Prostate gland (tissue), 2 donors: ENCODE measurements around the gene TRAK1. TPM values are rescaled to one million over a fixed set of nuclear protein-coding genes. Genes with fewer than 3 reads are reported as not detected.

Source experiments
- DNase-seq: peaks from one replicate; pipeline ENCODE4 v3.0.0-alpha.2; 2019; ENCODE audit warnings: low spot score
- H3K27ac ChIP-seq, 2 donors: fragments of 200-600 bp; sonication (generic); 2 replicates each; pipeline ENCODE4 v1.5.1; 2017 to 2019
- H3K27me3 ChIP-seq: fragments of 200-600 bp; sonication (generic); replicated peaks from 2 replicates; pipeline ENCODE4 v1.5.1; 2019; ENCODE audit not compliant: insufficient read depth
- H3K36me3 ChIP-seq, 2 donors: fragments of 200-600 bp; sonication (generic); 1 replicate in 1 of 2; 2 replicates in 1 of 2; pipeline versions ENCODE4 v1.5.1 to v1.8.1; 2017 to 2019
- H3K4me1 ChIP-seq: fragments of 200-600 bp; sonication (generic); replicated peaks from 2 replicates; pipeline ENCODE4 v1.5.1; 2019
- H3K4me3 ChIP-seq, 2 donors: fragments of 200-600 bp; sonication (generic); 2 replicates each; pipeline ENCODE4 v1.5.1; 2017 to 2019
- H3K9me3 ChIP-seq: fragments of 200-600 bp; sonication (generic); 2 replicates; pipeline ENCODE4 v1.5.1; 2017
- POLR2A ChIP-seq: fragments of 450-650 bp; IDR thresholded peaks from one replicate; pipeline ENCODE4 v1.6.1; 2016; ENCODE audit warnings: antibody characterized with exemption, mild to moderate bottlenecking
- POLR2AphosphoS5 ChIP-seq: sonication (generic); formaldehyde crosslinking; IDR thresholded peaks from one replicate; pipeline ENCODE4 v1.6.1; 2017; ENCODE audit warnings: antibody characterized with exemption
- WGBS: methylation state at CpG from one replicate; pipeline ENCODE4 v1.1.5; 2018; 5-methylcytosine and 5-hydroxymethylcytosine counted together
- intact Hi-C: fragments of 100-400 bp; cut with DNase I; formaldehyde crosslinking; loops from one replicate; pipeline ENCODE4 v1.14.2; 2022
- total RNA-seq, 2 donors: library from RNA; depleted of rRNA; stranded (reverse); fragments of >200 nt; gene quantifications; one replicate each; pipeline ENCODE4 v1.1.0, GENCODE V29; 2016
- TF ChIP-seq, protein P1 (sequence below), 4 experiments: fragments of 200-600 bp in 2 of 4; fragments of 450-650 bp in 2 of 4; sonication (generic) in 2 of 4; IDR thresholded peaks; 1 replicate in 3 of 4; 2 replicates in 1 of 4; pipeline ENCODE4 v1.5.1; 2016 to 2019; ENCODE audit warnings: antibody characterized with exemption in 4 of 4, mild to moderate bottlenecking in 2 of 4, moderate library complexity in 2 of 4

TRAK1 gene
- total RNA-seq, 2 donors from 2014 or later = 35.6 to 80.3 TPM

DNA sequence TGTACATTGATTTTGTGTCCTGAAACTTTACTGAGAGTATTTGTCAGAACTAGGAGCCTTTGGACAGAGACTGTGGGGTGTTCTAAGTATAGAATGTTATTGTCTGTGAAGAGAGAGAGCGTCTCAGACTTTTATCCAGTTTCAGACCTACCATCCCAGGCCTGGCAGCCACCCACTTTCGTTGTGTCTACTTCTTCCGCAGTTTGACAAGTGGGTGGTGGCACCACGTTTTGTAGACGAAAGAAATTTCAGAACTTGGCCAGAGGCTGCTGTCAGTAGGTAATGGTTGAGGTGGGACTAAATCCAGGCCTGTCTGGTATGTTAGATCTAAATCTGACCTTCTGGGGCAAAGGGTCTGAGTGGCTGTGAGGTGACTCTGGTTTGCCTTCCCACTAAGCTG lies 13.4 kb upstream of the TRAK1 start:
- intact Hi-C loops = no loop called here
- peaks cover 7% of the 10 kb centered on the region for H3K4me1 ChIP-seq
- no peaks in the 10 kb centered on the region for H3K27me3 ChIP-seq
- H3K27ac ChIP-seq = no peak overlapping the region
- DNase-seq = no peak
- TF ChIP-seq, protein P1, sequence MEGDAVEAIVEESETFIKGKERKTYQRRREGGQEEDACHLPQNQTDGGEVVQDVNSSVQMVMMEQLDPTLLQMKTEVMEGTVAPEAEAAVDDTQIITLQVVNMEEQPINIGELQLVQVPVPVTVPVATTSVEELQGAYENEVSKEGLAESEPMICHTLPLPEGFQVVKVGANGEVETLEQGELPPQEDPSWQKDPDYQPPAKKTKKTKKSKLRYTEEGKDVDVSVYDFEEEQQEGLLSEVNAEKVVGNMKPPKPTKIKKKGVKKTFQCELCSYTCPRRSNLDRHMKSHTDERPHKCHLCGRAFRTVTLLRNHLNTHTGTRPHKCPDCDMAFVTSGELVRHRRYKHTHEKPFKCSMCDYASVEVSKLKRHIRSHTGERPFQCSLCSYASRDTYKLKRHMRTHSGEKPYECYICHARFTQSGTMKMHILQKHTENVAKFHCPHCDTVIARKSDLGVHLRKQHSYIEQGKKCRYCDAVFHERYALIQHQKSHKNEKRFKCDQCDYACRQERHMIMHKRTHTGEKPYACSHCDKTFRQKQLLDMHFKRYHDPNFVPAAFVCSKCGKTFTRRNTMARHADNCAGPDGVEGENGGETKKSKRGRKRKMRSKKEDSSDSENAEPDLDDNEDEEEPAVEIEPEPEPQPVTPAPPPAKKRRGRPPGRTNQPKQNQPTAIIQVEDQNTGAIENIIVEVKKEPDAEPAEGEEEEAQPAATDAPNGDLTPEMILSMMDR (IDR thresholded peaks at IDR 0.05) = no peak
- no peak for TF ChIP-seq POLR2A
- TF ChIP-seq POLR2AphosphoS5 = no peak
- WGBS = 57% methylated on average over 5 of the region's 5 CpGs
- H3K9me3 ChIP-seq = no peaks in the 10 kb centered on the region
- H3K36me3 ChIP-seq = no peaks in the 10 kb centered on the region
- no peak overlapping the region for H3K4me3 ChIP-seq

DNA sequence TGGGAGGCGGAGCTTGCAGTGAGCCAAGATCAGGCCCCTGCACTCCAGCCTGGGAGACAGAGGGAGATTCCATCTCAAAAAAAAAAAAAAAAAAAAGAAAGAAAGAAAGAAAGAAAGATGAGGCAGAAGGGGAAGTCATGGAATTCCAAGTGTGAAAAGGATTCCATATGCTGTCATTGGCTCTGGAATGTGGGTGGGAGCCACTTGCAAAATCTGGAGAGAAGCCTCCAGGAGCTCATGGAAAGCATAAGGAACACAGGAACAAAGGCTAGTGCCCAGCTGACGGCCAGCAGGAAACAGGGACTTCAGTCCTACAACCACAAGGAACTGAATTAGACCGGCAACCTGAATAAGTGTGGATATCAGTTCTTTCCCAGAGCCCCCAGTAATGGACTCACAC lies 12.5 kb upstream of the TRAK1 start:
- Histone ChIP-seq H3K27ac (no peak overlapping the region), H3K4me3 (no peak overlapping the region), H3K4me1 (no peaks in the 10 kb centered on the region), H3K27me3 (no peaks in the 10 kb centered on the region), H3K9me3 (no peaks in the 10 kb centered on the region), H3K36me3 (no peaks in the 10 kb centered on the region)
- intact Hi-C loops = no loop called here
- DNase-seq = no peak
- TF ChIP-seq POLR2A (no peak), POLR2AphosphoS5 (no peak)
- TF ChIP-seq, protein P1 (IDR thresholded peaks at IDR 0.05) = no peak
- 94% methylated on average over 3 of the region's 3 CpGs for WGBS

DNA sequence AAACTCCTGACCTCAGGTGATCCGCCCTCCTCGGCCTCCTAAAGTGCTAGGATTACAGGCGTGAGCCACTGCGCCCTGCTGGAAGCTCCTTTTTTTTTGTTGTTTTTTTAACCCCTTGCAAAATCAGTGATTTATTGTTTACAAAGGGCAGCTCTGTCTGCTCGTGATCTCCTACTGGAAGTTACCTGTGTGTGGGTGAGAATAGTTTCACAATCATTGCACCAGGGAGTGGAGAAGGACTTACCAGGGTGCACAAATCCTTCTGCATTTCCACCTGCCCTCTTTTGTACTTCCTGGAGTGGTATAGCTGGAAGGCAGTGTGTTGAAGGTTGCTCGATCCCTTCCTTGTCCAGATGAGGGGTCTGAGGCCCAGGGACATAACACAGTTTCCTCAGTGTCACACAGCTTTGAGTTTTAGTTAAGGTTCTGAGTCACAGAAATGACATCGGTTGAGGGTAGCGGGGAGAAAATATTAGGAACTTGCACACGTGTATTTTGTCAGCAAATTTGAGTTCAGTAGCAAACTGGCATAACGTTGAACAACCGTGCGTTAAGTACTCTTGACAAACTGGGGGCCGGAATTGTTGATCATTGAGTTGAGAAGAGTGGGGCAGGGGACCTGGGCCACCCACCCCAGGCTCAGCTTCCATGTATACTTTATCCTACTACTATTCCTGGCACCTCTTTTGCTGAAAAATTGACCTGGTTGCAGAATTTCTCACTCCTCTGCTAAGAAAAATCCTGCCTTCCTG lies 11.3 kb upstream of the TRAK1 start:
- Histone ChIP-seq H3K27ac (no peak overlapping the region), H3K27me3 (no peaks in the 10 kb centered on the region), H3K36me3 (no peaks in the 10 kb centered on the region), H3K4me1 (no peaks in the 10 kb centered on the region), H3K9me3 (no peaks in the 10 kb centered on the region), H3K4me3 (no peak overlapping the region)
- TF ChIP-seq POLR2A = no peak
- no peak for TF ChIP-seq POLR2AphosphoS5
- TF ChIP-seq, protein P1 (IDR thresholded peaks at IDR 0.05) = no peak
- intact Hi-C loops = no loop called here
- DNase-seq = no peak
- 70% methylated on average over 13 of the region's 13 CpGs for WGBS

DNA sequence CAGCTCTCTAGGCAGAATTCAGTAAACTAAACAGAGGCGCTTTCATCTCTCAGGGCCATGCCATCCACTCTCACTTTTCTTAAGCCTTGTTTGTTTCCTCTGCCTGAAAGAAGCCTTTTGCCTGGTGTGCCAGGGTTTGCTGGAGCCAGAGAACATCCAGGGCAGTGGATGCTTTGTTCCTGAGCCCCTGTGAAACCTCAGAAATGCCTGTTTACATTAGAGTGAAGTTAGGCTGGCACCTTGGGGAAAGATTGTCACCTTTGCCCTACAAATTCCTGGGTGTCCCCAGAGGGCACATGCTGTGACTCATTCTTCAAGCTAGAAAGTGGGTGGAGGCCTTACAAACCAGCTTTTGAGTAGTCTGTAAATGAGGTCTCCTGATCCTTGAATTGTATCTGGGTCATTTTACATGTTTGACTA lies 10.7 kb upstream of the TRAK1 start:
- Histone ChIP-seq H3K27ac (no peak overlapping the region), H3K4me3 (no peak overlapping the region), H3K9me3 (no peaks in the 10 kb centered on the region), H3K27me3 (no peaks in the 10 kb centered on the region), H3K36me3 (no peaks in the 10 kb centered on the region), H3K4me1 (no peaks in the 10 kb centered on the region)
- no peak for DNase-seq
- WGBS = 53% methylated on average over 1 of the region's 1 CpG
- intact Hi-C loops = no loop called here
- peak; percentile 3 for TF ChIP-seq POLR2AphosphoS5
- TF ChIP-seq, protein P1 (IDR thresholded peaks at IDR 0.05) = no peak

DNA sequence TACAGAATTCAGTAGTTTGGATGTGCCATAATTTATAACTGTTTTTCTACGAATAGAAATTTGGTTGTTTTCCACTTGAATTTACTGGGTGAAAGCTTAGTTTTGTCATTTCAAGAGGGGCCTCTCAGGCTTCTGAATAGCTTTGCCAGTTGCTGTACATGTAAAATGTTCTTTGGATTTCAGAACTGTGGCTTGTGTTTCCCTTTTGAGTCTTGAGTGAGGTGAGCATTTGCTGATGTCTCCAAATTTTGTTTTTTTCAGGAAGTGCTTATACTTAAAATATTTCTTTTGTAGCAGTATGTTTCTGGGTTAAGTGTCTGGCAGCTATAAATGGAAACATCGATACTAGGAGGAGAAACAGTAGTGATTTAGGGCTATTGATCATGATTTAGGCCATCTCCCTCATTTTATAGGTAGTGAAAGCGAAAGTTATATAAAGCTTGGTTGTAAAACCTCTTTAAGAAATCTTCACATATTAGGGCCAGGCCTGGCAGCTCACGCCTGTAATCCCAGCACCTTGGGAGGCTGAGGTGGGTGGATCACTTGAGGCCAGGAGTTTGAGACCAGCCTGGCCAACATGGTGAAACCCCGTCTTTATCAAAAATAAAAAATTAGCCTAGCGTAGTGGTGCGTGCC lies 9.2 kb upstream of the TRAK1 start:
- Histone ChIP-seq H3K36me3 (no peaks in the 10 kb centered on the region), H3K4me1 (no peaks in the 10 kb centered on the region), H3K27me3 (no peaks in the 10 kb centered on the region), H3K4me3 (no peak overlapping the region), H3K9me3 (no peaks in the 10 kb centered on the region), H3K27ac (no peak overlapping the region)
- intact Hi-C loops = no loop called here
- TF ChIP-seq POLR2A (no peak), POLR2AphosphoS5 (no peak)
- TF ChIP-seq, protein P1 (IDR thresholded peaks at IDR 0.05) = no peak
- DNase-seq = no peak
- 81% methylated on average over 7 of the region's 7 CpGs for WGBS
